ENCODE measurements around the gene NAA20.
"Not testable (repeated sequence)": the region's sequence is repeated elsewhere in the genome, so short reads cannot be mapped to it uniquely, and the experiment has no call there.

NAA20 gene

DNA sequence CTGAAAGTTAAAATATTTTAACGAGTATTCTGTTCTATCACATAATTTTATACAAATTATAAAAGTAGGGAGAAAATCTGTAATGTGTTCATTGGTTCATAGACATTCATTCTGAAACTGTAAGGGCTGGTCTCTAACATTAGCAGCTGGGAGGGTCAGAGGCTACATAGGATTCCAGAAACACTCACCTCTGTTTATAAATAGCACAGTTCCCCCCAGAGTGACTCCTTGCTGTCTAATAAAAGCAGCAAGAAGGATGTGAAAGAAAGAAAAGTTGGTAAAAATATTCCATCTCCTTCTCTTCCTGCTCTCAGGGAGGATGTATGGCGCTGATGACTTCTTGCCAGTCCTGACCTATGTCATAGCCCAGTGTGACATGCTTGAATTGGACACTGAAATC lies 25.3 kb upstream of the NAA20 start:
- DNase-seq = no peak

DNA sequence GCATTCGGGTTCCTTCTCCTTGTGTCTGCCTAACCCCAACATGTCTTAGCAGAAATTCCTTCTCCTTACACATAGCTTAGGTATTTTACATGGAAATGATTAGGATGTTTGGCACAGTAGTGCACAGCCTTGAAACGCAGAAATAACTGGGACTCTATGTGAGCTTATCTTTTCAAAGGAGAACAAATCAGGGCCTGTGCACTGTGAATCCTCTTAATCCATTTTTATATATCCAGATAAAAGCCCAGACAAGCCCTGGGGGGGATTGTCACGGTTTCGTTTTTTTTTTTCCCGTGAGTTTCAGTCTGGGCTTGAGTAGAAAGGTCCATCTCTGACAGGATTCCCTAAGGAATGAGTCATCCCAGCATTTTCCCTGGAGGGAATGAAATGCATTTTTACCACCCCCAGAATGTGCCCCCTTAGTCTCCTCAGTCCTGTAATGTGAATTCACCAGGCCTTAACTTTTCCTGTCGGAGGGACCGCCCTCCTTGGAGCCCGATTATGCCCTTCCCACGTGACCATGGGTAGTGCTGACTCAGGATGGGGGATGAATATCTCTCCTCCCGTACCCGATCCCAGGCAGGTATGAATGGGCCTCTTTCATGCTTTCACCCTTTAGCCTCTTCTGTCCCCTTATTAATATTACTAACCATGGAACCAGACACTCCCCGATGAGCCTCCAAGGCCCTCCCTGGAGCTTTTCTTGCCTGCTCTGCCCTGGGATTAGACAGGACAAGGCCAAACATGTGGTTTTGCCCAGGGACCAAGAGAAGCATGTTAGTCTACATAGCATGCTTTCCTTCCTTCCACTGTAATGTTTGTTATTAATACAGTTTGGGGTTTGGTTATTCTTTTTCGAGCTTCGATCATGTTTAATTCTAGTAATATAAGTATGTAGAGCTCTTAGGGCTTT lies 23.9 kb upstream of the NAA20 start:
- DNase-seq = no peak

DNA sequence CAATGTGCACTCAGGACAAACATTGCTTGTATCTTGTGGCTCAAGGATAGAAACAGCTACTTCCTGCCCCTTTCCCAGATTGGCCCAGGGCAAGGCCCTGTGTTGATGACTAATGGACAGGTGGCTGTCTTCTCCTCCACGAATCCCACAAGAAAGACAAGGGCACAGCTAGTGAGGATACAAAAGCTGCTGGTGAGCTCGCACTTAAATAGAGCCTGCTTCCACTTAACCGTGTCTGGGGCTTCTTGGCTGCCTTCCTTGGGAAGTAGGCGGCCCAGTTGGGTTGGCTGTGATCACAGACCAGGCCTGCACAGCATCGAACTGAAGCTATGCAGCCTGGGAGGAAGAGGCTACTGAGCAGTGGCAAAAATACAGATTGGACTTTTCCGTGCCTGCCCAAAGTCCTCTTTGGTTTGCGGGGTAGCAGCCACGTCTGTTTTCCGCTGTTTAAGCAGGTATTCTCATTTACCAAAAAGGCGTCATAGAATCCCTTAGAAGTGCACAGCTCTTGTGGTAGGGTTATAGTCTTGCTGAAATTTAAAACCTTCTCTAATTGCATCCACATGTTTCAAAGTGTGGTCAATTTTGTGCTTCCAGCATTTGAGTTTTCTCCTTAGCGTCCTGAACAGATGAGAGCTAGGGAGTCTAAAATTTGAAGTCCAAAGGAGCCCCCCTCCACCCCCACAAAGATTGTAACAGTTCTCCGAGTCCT lies 23.0 kb upstream of the NAA20 start:
- DNase-seq = peak; percentile 73

DNA sequence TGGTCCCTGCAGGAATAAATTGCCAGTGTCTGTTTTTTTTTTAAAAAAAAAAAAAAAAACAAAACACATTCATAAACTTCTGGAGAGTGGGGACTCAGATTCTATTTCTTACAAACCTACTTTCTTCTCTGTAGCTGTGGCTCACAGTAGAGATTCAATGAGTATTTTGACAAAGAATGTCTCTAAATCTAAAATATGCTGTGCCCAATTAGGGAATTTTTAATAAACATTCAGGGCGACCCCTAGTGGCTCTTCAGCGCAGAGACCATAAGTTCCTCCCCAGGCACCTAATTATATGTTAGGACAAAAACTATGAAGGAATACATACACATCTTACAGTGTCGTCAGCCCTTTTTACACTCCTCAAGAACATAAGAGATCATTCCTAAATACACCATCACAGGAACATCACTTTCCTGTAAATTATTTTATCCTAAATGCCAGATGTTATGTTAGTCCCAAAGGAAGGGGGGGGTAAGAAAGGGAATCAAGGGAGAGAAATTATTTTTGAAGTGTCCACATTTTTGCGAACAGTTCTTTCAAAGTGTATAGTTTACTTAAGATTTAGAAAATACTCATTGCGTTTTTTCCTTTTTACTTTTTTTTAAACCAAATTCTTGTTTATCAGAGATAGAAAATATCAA lies 21.8 kb upstream of the NAA20 start:
- DNase-seq = no peak

DNA sequence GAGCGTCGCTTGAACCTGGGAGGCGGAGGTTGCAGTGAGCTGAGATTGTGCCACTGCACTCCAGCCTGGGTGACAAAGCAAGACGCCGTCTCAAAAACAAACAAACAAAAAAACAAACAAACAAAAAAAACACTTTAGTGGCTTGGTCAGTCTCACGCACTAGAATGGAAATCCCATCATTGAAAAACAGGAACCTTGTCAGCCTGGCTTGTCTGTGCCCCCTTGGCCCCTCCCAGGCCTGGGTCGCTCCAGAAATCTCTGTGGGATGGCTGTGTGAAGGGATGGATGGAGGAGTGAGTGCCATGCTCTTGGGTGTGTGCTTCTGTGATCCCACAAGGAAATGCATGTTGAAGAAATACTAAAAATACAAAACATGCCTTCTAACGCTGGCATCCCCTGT lies 20.9 kb upstream of the NAA20 start:
- DNase-seq = no peak

DNA sequence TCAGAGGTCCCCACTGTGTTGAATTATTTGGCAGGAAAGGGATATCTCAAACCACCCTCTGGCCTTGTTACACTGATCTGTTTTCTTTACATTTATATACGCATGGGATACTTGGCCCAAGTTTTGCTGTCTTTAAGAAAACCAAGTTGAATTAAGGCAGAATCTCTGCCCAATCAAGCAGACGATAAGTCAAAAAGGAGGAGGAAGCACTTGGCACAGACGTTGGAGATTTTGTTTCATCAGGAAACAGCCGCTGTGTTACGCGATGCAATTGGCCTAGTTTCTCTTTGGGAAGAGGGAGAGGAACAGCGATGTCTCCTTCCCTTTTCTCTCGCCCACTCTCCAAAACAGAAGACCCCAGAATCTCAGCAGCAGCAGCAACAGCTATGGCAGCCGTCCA lies 20.2 kb upstream of the NAA20 start:
- peak; percentile 72 for DNase-seq

DNA sequence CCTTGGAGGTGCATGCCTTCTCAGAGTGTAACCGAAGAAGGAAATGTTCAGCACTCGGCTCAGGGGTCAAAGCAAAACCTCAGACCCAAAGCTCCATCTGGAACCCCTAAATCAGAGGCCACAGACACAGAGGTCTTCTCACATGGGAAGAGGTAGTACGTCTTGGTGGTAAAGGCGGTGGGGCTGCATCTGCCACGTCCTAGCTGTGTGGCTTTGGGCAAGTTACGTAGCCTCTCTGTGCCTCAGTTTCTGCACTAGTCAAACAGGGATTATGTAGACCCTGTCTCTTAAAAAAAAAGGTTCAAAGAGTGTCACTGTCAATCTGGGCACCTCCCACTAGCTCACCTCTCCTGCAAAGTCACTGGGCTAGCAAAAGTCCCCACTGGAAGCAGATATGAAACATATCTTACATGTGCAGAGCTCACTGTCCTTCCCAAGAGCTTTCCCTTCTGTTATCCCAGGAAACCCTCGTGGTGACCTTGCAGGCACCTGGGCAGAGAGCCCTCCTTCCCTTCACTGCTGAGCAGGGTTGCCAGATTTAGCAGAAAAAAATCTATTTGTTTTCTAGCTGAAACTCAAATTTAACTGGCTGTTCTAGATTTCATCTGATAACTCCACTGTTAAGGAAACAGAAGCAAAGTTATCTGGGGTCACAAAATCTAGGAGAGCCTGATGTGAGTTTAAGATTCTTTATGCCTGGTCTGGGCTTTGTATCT lies 18.0 kb upstream of the NAA20 start:
- DNase-seq = no peak

DNA sequence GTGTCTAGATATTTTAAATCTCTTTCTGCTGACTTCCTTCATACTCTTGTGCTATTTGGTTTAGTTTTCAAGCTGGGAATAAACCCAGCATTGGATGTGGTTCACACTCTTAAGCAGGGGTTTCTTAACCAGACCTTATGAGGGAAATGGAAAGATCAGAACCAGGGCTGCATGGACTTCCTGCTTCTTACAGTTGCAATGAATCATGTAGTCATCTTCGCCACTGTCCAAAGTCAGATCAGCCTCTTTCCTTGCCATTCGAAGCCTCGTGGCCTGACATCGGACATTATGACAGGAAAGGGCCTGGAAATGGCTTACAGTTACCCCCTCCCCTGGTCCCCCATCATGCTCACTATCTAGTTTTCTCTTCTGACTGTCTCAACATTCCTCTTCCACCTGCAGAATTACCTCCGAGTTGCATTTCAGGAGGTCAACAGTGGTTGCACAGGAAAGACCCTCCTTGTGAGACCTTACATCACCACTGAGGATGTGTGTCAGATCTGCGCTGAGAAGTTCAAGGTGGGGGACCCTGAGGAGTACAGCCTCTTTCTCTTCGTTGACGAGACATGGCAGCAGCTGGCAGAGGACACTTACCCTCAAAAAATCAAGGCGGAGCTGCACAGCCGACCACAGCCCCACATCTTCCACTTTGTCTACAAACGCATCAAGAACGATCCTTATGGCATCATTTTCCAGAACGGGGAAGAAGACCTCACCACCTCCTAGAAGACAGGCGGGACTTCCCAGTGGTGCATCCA lies 16.8 kb upstream of the NAA20 start:
- DNase-seq = no peak

DNA sequence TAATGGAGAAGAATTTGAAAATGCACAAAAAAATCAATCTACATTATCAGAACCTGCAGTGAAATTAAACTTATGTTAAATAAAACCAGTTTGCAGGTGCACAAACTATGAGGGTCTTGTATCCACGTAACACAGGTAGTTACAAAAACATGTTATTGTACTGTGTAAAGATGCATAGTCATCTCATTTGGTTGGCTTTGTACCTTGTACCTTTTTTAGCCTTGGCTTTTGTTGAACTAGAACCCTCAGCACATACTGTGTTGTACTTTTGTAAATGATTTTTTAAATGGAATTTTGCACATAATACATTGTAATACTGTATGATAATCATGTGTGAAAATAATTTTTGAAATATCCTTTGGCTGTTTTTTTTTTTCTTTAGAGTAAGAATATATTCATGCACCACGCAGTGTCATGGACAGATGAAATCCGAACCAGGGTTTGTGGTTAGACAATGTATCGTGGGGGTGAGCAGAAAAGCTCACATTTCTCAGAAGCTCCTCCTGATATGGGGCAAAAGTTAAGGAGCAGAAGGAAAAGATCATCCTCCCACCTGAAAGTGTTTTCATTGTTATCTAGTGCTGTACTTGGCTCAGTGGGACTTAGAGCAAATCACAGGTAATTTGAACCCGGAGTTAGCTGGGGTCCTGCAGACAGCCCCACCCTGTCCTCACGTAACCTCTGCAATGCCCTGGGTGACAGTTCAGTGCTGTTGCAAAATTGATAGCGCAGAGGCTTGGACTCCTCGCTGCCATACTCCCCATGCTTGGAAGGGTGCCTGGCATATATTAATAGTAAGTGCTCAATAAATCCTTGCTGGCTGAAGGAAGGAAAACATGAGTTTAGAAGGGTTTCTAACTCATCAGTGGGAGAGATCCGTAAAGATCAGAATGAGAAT lies 14.8 kb upstream of the NAA20 start:
- DNase-seq = no peak

DNA sequence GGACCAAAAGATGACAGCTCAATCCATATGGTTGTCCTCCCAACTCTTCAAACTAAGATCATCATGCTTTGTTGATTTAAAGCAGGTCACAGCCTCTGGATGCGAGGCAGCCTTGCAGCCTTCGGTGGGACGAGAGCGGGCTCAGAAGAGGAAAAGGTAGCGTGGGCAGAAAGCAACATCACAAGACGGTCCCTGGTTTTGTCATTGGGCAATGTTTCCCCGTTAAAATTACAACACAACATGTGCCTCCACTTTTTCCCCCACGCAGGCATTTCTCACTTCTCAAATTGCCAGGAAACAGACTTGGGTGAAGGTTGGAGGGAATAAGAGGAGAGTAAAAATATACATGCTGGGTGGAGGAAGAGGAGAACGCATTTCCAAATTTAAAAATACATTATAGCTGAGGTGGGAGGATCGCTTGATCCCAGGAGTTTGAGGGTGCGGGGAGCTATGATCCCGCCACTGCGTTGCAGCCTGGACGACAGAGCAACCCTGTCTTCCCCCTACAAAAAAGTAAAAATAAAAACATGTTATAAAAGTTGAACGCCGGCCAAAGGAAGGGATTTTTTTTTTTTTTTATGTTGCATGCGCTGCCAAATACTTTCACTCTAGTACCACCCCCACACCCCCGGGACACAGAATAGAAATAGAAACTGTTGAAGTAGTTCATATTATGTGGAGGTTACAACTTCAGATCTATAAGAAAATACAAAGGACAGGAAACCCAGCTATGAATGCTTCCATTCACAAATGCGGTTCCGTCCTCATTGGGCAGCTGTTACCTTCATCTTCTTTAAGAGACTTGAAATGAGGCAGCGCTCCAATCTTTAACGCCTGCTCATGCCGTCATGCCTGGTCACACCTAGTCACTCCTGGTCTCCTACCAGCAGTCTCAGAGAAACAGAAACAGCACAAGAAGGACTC lies 13.9 kb upstream of the NAA20 start:
- DNase-seq = peak; percentile 66

DNA sequence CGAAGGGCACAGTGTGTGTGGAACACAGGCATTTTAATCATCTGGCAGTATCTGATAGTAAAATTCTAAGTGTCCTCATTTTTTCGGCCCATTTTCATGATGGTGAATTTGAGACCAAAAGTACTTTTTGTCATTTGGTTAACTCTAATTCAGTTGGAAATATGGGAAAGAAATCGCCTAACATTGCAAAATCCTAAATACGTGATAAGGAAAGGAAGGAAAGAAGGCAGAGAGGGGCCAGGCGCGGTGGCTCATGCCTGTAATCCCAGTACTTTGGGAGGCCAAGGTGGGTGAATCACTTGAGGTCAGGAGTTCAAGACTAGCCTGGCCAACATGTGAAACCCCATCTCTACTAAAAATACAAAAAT lies 13.2 kb upstream of the NAA20 start:
- DNase-seq = not testable (repeated sequence)

DNA sequence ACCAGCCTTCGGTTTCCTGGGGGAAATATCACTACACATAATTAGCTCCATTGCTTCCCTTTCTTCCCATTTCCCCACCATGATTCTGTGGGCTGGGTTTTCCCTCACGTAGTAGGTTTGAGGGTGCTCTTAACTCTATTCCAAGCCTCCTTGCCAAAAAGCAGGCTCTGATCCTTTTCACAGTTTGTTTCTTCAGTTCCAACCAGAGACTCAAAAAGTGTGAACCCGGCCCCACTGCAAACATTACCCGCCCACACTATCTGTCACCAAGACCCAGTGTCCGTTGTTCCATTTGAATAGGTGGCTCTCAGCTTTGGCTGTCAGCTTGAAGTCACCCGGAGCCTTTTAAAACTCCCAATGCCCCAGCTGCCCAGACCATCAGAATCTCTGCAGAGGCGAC lies 11.8 kb upstream of the NAA20 start:
- no peak for DNase-seq

DNA sequence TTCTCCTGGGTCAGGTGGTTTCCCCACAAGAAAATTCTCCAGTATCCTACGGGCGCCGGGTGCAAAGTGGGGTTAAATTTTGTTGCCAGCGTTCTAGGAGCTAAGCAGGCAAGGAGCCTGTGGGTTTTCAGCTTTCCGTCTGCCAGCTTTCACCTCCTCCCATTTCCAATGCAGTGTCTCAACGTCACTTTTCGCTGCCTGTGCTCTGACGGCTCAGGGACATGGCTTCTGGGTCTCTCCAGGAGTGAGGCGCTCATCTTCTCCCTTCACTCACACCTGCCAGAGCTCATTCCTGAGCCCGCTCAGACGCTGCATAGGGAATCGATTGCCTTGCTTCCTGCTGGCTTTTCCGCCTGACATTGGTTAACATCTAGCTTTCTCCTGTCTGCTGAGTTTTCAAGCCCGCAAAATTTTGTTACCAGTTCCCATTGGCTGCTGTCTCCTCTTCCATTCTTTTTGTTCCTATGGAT lies 7.3 kb upstream of the NAA20 start:
- no peak for DNase-seq

DNA sequence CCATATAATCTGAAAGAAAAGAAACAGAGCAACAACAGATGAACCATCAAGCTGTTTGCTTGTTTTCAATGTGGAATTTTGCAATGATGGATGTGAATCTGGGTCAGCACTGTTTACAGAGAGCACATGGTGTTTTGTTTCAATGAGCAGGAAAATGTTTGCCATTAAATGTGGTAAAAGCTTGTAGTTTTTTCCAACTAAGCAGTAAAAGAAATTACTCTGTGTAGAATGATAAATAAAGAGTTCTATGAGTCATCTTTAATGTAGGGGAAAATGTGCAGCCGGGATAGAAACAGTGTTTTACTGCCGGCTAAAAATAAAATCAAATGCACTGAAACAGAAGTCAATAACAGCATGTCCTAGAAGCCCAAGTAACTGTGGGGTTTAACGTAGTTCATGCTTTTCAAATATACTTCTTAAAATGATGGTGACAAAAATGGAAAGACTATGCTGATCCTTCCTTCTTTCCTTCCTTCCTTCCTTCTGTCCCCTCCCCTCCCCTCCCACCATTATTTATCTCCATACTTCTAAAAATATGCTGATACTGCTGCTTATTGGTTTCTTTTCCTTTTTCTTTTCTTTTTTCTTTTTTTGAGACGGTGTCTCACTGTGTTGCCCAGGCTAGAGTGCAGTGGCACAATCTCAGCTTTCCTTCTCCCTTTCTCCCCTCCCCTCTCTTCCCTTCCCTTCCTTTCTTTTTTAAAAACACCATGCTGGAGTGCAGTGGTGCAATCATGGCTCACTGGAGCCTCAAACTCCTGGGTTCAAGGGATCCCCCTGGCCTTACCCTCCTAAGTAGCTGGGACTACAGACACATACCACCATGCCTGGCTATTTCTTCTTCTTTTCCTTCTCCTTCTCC lies 6.3 kb upstream of the NAA20 start:
- no peak for DNase-seq

DNA sequence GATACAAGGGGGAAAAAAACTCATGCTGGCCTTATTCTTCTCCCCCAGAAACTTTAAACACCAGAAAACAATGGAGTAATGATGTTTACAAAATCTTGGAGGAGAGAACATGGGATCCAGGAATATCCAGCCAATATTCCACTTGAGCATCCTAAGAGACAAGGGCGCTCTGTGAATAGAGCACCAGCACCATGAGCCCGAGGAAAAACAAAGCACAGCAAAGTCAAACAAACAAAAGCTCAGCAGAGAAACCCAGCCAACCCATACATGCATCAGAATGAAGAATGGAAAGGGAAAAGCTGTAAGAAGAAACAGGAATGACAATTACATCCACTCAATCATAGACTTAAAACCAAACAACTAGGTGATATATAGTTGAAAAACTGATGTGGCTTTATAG lies 4.6 kb upstream of the NAA20 start:
- DNase-seq = no peak

DNA sequence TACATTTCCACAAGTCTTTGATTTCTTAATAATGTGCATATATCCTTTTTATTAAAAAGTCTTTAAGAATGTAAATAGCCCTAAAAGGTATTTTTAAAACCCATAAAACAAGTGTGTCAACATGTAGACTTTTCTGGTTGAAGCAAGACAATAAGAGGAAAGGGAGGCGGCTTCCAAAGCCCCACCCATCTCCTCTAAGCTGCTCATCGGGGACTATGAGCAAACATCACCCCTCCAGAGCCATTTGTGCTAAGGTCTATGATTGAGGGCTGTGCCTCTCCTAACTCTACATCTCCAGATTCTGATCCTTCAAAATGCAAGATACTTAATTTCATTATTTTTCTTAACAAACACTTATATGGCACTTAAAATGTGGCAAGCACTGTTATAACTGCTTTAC lies 2.5 kb upstream of the NAA20 start:
- no peak for DNase-seq

DNA sequence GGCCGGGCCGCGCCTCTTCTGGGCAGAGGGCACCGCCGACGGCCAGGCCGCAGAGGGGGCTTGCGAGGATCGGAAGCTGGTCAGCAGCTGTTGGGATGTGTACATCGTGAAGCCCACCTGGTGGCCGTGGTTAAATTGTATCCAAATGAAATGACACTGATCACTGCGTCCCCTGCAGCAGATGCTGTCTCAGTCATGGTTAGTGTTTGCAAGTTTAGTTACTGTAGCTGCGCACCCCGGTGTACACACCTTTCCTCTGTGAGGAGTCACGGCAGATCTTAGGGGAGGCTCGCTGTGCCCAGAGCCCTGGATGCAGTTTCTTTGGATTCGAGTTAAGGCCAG lies 653 bp downstream of the NAA20 start:
- no peak for DNase-seq

DNA sequence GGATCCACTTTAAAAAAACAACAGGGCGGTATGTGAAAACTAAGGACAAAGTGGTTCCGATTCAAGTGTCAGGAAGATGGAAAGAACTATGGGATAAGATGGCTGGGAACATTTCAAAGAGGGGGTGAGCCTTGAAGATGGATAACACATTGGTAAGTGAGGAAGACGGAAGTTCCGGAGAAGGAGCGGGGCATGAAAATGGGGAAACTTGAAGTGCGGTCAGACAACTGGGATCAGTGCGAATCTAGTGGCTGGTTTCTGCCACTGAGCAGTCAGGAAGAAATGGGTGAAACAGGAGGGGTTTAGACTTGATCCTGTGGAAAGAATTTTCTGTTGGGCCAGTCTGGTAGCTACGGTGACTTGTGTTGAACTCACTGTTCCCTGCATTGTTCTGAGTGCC lies 1.2 kb downstream of the NAA20 start:
- no peak for DNase-seq

DNA sequence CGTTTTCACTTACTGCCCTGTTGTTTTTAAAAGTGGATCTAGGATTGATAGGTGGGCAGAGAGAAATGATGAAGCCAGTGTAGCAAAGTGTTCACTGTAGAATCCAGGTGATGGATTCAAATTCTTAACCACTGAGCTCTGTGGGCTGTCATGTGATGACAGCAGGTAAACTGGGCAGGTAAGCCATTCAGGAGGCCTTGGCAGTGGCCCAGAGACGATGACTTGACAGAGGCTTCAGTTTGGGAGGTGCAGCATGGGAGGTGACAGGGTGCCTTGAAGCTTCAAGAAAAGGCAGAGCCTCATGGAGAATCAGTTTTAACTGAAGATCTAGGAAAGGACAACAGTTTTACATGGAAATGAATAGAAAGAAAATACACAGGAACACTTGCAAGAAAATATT lies 2.0 kb downstream of the NAA20 start:
- no peak for DNase-seq

Measured in femur (tissue), 1 donor.